Vagina (tissue), 2 donors: ENCODE data around the gene BRINP1. TPM values are rescaled to one million over a fixed set of nuclear protein-coding genes. Genes with fewer than 3 reads are reported as not detected.

ENCODE experiments used
- DNase-seq, 2 donors: peaks; one replicate each; pipeline ENCODE4 v3.0.0-alpha.2; 2017; ENCODE audit errors: extremely low spot score in 2 of 2
- H3K27ac ChIP-seq: fragments of 200-600 bp; sonication (generic); one replicate; pipeline ENCODE4 v1.5.1; 2019
- H3K27me3 ChIP-seq: fragments of 200-600 bp; sonication (generic); one replicate; pipeline ENCODE4 v1.5.1; 2019
- H3K36me3 ChIP-seq, 2 donors: fragments of 200-600 bp; sonication (generic); one replicate each; pipeline ENCODE4 v1.5.1; 2017 to 2019
- H3K4me1 ChIP-seq: fragments of 200-600 bp; sonication (generic); one replicate; pipeline ENCODE4 v1.5.1; 2019
- H3K4me3 ChIP-seq, 2 donors: fragments of 200-600 bp; sonication (generic); 1 replicate in 1 of 2; 2 replicates in 1 of 2; pipeline ENCODE4 v1.5.1; 2016 to 2019
- H3K9me3 ChIP-seq: fragments of 200-600 bp; sonication (generic); one replicate; pipeline ENCODE4 v1.5.1; 2019
- CTCF ChIP-seq, 3 experiments: fragments of 450-650 bp in 2 of 3; fragments of 200-600 bp in 1 of 3; sonication (generic) in 1 of 3; IDR thresholded peaks; one replicate each; pipeline ENCODE4 v1.5.1; 2017 to 2019; ENCODE audit warnings: antibody characterized with exemption in 3 of 3, mild to moderate bottlenecking in 2 of 3, moderate library complexity in 2 of 3
- POLR2A ChIP-seq, 2 donors: fragments of 450-650 bp; IDR thresholded peaks; one replicate each; pipeline ENCODE4 v1.6.1; 2017; ENCODE audit warnings: antibody characterized with exemption in 2 of 2, mild to moderate bottlenecking in 2 of 2, moderate library complexity in 2 of 2
- POLR2AphosphoS5 ChIP-seq, 2 donors: sonication (generic); formaldehyde crosslinking; IDR thresholded peaks; one replicate each; pipeline ENCODE4 v1.9.0; 2017; ENCODE audit warnings: antibody characterized with exemption in 2 of 2, mild to moderate bottlenecking in 2 of 2, low read depth in 1 of 2; ENCODE audit not compliant: insufficient read depth in 1 of 2
- intact Hi-C: fragments of 100-400 bp; cut with DNase I; formaldehyde crosslinking; loops from one replicate; pipeline ENCODE4 v1.15.1; 2023
- total RNA-seq: library from RNA; depleted of rRNA; stranded (reverse); fragments of >200 nt; gene quantifications from one replicate; pipeline ENCODE4 v1.2.3, GENCODE V29; 2016

BRINP1 gene
- total RNA-seq, 1 donor from 2014 or later: 0.49 TPM

- no peak for DNase-seq
- Histone ChIP-seq H3K36me3 (no peaks in the 10 kb centered on the region), H3K4me3 (no peak overlapping the region), H3K9me3 (no peaks in the 10 kb centered on the region), H3K27ac (no peak overlapping the region), H3K27me3 (no peaks in the 10 kb centered on the region), H3K4me1 (no peaks in the 10 kb centered on the region)
- intact Hi-C loops: no loop called here
- TF ChIP-seq CTCF (IDR thresholded peaks at IDR 0.05) (no peak), POLR2AphosphoS5 (IDR thresholded peaks at IDR 0.05; ENCODE audit: insufficient read depth in 1 of 2, low read depth in 1 of 2) (no peak), POLR2A (IDR thresholded peaks at IDR 0.05) (no peak)
These were observed 231.8 kb downstream of the BRINP1 start for GRCh38 chr9:119137479-119137878.

- TF ChIP-seq POLR2AphosphoS5 (IDR thresholded peaks at IDR 0.05; ENCODE audit: insufficient read depth in 1 of 2, low read depth in 1 of 2) (no peak), POLR2A (IDR thresholded peaks at IDR 0.05) (no peak), CTCF (IDR thresholded peaks at IDR 0.05) (no peak)
- H3K36me3 ChIP-seq: no peaks in the 10 kb centered on the region
- no peaks in the 10 kb centered on the region for H3K27me3 ChIP-seq
- intact Hi-C loops: no loop called here
- H3K9me3 ChIP-seq: no peaks in the 10 kb centered on the region
- no peak overlapping the region for H3K27ac ChIP-seq
- no peak overlapping the region for H3K4me3 ChIP-seq
- no peak for DNase-seq
- H3K4me1 ChIP-seq: no peaks in the 10 kb centered on the region
These were observed 243.2 kb downstream of the BRINP1 start for GRCh38 chr9:119126040-119126439.

GRCh38 chr9:119121899-119122298, 247.3 kb downstream of the BRINP1 start:
- intact Hi-C loops: no loop called here
- DNase-seq: no peak
- Histone ChIP-seq H3K27ac (no peak overlapping the region), H3K4me3 (no peak overlapping the region), H3K4me1 (no peaks in the 10 kb centered on the region), H3K36me3 (no peaks in the 10 kb centered on the region), H3K9me3 (no peaks in the 10 kb centered on the region), H3K27me3 (no peaks in the 10 kb centered on the region)
- TF ChIP-seq POLR2AphosphoS5 (IDR thresholded peaks at IDR 0.05; ENCODE audit: insufficient read depth in 1 of 2, low read depth in 1 of 2) (no peak), CTCF (IDR thresholded peaks at IDR 0.05) (no peak), POLR2A (IDR thresholded peaks at IDR 0.05) (no peak)

GRCh38 chr9:119117409-119117808, 251.8 kb downstream of the BRINP1 start:
- no peak overlapping the region for H3K27ac ChIP-seq
- TF ChIP-seq POLR2AphosphoS5 (IDR thresholded peaks at IDR 0.05; ENCODE audit: insufficient read depth in 1 of 2, low read depth in 1 of 2): no peak
- TF ChIP-seq POLR2A (IDR thresholded peaks at IDR 0.05): no peak
- no peak for TF ChIP-seq CTCF (IDR thresholded peaks at IDR 0.05)
- H3K4me3 ChIP-seq: no peak overlapping the region
- intact Hi-C loops: no loop called here
- H3K36me3 ChIP-seq: no peaks in the 10 kb centered on the region
- no peaks in the 10 kb centered on the region for H3K27me3 ChIP-seq
- no peaks in the 10 kb centered on the region for H3K9me3 ChIP-seq
- no peaks in the 10 kb centered on the region for H3K4me1 ChIP-seq
- no peak for DNase-seq
